Mammary epithelial cell (primary cell): ENCODE measurements around the gene PITPNM1.

Experiments
- EZH2 ChIP-seq: IDR thresholded peaks from 2 replicates; pipeline ENCODE4 v1.6.1; 2012; ENCODE audit warnings: low read length, inconsistent platforms, borderline replicate concordance
- TF ChIP-seq, protein P1 (sequence below), 2 donors: IDR thresholded peaks in 1 of 2; conservative IDR thresholded peaks in 1 of 2; 2 replicates each; pipeline ENCODE4 v1.5.1; 2011 to 2012; ENCODE audit warnings: inconsistent platforms in 2 of 2, low read length in 2 of 2, mild to moderate bottlenecking in 2 of 2, control low read depth in 1 of 2, low read depth in 1 of 2; ENCODE audit not compliant: insufficient read depth in 1 of 2; ENCODE audit errors: extremely low read depth in 1 of 2

DNA sequence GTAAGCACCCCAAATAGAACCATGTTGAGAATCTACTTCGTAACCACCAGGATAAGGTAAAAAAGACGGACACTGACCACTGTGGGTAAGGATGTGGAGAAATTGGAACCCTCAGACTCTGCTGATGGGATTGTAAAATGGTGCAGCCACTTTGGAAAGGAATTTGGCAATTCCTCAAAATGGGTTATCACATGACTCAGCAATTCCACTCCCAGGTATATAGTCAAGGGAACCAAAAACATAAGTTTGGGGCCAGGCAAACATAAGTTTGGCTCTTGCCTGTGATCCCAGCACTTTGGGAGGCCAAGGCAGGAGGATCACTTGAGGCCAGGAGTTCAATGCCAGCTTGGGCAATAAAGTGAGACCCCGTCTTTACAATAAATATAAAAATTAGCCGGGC is 23.2 kb upstream of the PITPNM1 start:
- TF ChIP-seq, protein P1, sequence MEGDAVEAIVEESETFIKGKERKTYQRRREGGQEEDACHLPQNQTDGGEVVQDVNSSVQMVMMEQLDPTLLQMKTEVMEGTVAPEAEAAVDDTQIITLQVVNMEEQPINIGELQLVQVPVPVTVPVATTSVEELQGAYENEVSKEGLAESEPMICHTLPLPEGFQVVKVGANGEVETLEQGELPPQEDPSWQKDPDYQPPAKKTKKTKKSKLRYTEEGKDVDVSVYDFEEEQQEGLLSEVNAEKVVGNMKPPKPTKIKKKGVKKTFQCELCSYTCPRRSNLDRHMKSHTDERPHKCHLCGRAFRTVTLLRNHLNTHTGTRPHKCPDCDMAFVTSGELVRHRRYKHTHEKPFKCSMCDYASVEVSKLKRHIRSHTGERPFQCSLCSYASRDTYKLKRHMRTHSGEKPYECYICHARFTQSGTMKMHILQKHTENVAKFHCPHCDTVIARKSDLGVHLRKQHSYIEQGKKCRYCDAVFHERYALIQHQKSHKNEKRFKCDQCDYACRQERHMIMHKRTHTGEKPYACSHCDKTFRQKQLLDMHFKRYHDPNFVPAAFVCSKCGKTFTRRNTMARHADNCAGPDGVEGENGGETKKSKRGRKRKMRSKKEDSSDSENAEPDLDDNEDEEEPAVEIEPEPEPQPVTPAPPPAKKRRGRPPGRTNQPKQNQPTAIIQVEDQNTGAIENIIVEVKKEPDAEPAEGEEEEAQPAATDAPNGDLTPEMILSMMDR (conservative IDR thresholded peaks at IDR 0.05 in 1 of 2, IDR thresholded peaks at IDR 0.05 in 1 of 2; ENCODE audit: extremely low read depth in 1 of 2, insufficient read depth in 1 of 2, low read depth in 1 of 2, low read length in 2 of 2), result no peak
- no peak for TF ChIP-seq EZH2
